ENCODE results near the gene P4HB. TPM values are rescaled to one million over a fixed set of nuclear protein-coding genes. Genes with fewer than 3 reads are reported as not detected.

The P4HB gene
- total and polyA plus RNA-seq, 10 of the 15 experiments (the other 5 are each of a cell fraction or from before 2014, with no cell fraction given), result 4.7 to 549 (median 361) TPM

- ChIA-PET CTCF (no interaction called here), SMC1A (ENCODE audit: uncharacterized antibody, unreplicated experiment) (no interaction called here), POLR2A (no interaction called here), RAD21 (ENCODE audit: unreplicated experiment) (no interaction called here)
- no peaks in the 10 kb centered on the region for H3K27me3 ChIP-seq (replicated peaks in 1 of 2; ENCODE audit: control insufficient read depth in 2 of 2, insufficient read depth in 2 of 2, low read length in 1 of 2)
- no peaks in the 10 kb centered on the region for H4K20me1 ChIP-seq (ENCODE audit: control insufficient read depth, insufficient read depth)
- FAIRE-seq (no peak), DNase-seq (ENCODE audit: low read depth, low spot score) (no peak), ATAC-seq (no peak)
- TF ChIP-seq, protein P1, sequence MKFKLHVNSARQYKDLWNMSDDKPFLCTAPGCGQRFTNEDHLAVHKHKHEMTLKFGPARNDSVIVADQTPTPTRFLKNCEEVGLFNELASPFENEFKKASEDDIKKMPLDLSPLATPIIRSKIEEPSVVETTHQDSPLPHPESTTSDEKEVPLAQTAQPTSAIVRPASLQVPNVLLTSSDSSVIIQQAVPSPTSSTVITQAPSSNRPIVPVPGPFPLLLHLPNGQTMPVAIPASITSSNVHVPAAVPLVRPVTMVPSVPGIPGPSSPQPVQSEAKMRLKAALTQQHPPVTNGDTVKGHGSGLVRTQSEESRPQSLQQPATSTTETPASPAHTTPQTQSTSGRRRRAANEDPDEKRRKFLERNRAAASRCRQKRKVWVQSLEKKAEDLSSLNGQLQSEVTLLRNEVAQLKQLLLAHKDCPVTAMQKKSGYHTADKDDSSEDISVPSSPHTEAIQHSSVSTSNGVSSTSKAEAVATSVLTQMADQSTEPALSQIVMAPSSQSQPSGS (IDR thresholded peaks at IDR 0.05; ENCODE audit: low read length), result no peak
- no peaks in the 10 kb centered on the region for H3K9me3 ChIP-seq (replicated peaks; ENCODE audit: control insufficient read depth, insufficient read depth, low read length)
- 39% methylated on average over 20 of the region's 24 CpGs for WGBS (ENCODE audit: insufficient coverage, insufficient replicate concordance, low lambda C conversion rate, missing lambda C conversion rate)
- BruUV-seq (replicated peaks), result no TSS peak
- no peak overlapping the region for H3K27ac ChIP-seq (ENCODE audit: control insufficient read depth, insufficient read depth)
- in situ Hi-C loops (cut with MboI) (no loop called here), intact Hi-C loops (cut with micrococcal nuclease; ENCODE audit: unreplicated experiment) (no loop called here)
- H3K4me2 ChIP-seq (ENCODE audit: control insufficient read depth, insufficient read depth), result no peak overlapping the region
- no peaks in the 10 kb centered on the region for H3K36me3 ChIP-seq (ENCODE audit: control insufficient read depth in 2 of 2, insufficient read depth in 2 of 2, low read length in 1 of 2)
- no peak overlapping the region for H3K4me3 ChIP-seq
- H2AFZ ChIP-seq (ENCODE audit: control insufficient read depth, low read depth, low read length), result no peak overlapping the region
- no peaks in the 10 kb centered on the region for H3K4me1 ChIP-seq (ENCODE audit: control insufficient read depth, insufficient read depth, low read length)
- H3K9ac ChIP-seq (ENCODE audit: control insufficient read depth, insufficient read depth, low read length), result no peak overlapping the region
- no peaks in the 10 kb centered on the region for H3K79me2 ChIP-seq (ENCODE audit: control insufficient read depth, insufficient read depth, low read length)
Observed at GRCh38 chr17:81811705-81812570, 48.4 kb downstream of the P4HB start.

GRCh38 chr17:81810892-81811704, 49.2 kb downstream of the P4HB start:
- no peak for ATAC-seq
- no peak for DNase-seq (ENCODE audit: low read depth, low spot score)
- H3K36me3 ChIP-seq (ENCODE audit: control insufficient read depth in 2 of 2, insufficient read depth in 2 of 2, low read length in 1 of 2), result no peaks in the 10 kb centered on the region
- no peaks in the 10 kb centered on the region for H3K27me3 ChIP-seq (replicated peaks in 1 of 2; ENCODE audit: control insufficient read depth in 2 of 2, insufficient read depth in 2 of 2, low read length in 1 of 2)
- BruUV-seq (replicated peaks), result no TSS peak
- ChIA-PET RAD21 (ENCODE audit: unreplicated experiment) (no interaction called here), POLR2A (no interaction called here), SMC1A (ENCODE audit: uncharacterized antibody, unreplicated experiment) (no interaction called here), CTCF (no interaction called here)
- intact Hi-C loops (cut with micrococcal nuclease; ENCODE audit: unreplicated experiment) (no loop called here), in situ Hi-C loops (cut with MboI) (no loop called here)
- H3K4me1 ChIP-seq (ENCODE audit: control insufficient read depth, insufficient read depth, low read length), result no peaks in the 10 kb centered on the region
- H4K20me1 ChIP-seq (ENCODE audit: control insufficient read depth, insufficient read depth), result no peaks in the 10 kb centered on the region
- H3K9me3 ChIP-seq (replicated peaks; ENCODE audit: control insufficient read depth, insufficient read depth, low read length), result no peaks in the 10 kb centered on the region
- H3K79me2 ChIP-seq (ENCODE audit: control insufficient read depth, insufficient read depth, low read length), result no peaks in the 10 kb centered on the region
- no peak overlapping the region for H3K9ac ChIP-seq (ENCODE audit: control insufficient read depth, insufficient read depth, low read length)
- H3K4me3 ChIP-seq, result no peak overlapping the region
- no peak overlapping the region for H3K4me2 ChIP-seq (ENCODE audit: control insufficient read depth, insufficient read depth)
- no peak for FAIRE-seq
- WGBS (ENCODE audit: insufficient coverage, insufficient replicate concordance, low lambda C conversion rate, missing lambda C conversion rate), result 53% methylated on average over 42 of the region's 42 CpGs
- H2AFZ ChIP-seq (ENCODE audit: control insufficient read depth, low read depth, low read length), result no peak overlapping the region
- H3K27ac ChIP-seq (ENCODE audit: control insufficient read depth, insufficient read depth), result no peak overlapping the region
- TF ChIP-seq ZBTB33 (IDR thresholded peaks at IDR 0.05), result no peak
- no peak for TF ChIP-seq ZNF384 (IDR thresholded peaks at IDR 0.05; ENCODE audit: borderline replicate concordance, low read depth, low read length)
- no peak for TF ChIP-seq CEBPB (IDR thresholded peaks at IDR 0.05; ENCODE audit: borderline replicate concordance in 1 of 2, low read depth in 2 of 2, low read length in 2 of 2)
- TF ChIP-seq RFX5 (IDR thresholded peaks at IDR 0.05; ENCODE audit: low read depth, low read length), result no peak
- no peak for TF ChIP-seq MEF2A (IDR thresholded peaks at IDR 0.05; ENCODE audit: insufficient read depth, low read depth, low read length)
- TF ChIP-seq, protein P2, sequence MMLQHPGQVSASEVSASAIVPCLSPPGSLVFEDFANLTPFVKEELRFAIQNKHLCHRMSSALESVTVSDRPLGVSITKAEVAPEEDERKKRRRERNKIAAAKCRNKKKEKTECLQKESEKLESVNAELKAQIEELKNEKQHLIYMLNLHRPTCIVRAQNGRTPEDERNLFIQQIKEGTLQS (IDR thresholded peaks at IDR 0.05; ENCODE audit: borderline replicate concordance, extremely low read depth, low read depth, low read length), result no peak
- TF ChIP-seq ETV6 (conservative IDR thresholded peaks at IDR 0.05 in 1 of 2, IDR thresholded peaks at IDR 0.05 in 1 of 2; ENCODE audit: borderline replicate concordance in 1 of 2, low read depth in 1 of 2), result no peak
